ENCODE measurements around the gene MGME1. TPM values are rescaled to one million over a fixed set of nuclear protein-coding genes. Genes with fewer than 3 reads are reported as not detected.
"Not testable (repeated sequence)": the region's sequence is repeated elsewhere in the genome, so short reads cannot be mapped to it uniquely, and the experiment has no call there.

MGME1 gene
- total RNA-seq, 6 experiments from 2014 or later = 12.7 to 19.2 (median 17.9) TPM

DNA sequence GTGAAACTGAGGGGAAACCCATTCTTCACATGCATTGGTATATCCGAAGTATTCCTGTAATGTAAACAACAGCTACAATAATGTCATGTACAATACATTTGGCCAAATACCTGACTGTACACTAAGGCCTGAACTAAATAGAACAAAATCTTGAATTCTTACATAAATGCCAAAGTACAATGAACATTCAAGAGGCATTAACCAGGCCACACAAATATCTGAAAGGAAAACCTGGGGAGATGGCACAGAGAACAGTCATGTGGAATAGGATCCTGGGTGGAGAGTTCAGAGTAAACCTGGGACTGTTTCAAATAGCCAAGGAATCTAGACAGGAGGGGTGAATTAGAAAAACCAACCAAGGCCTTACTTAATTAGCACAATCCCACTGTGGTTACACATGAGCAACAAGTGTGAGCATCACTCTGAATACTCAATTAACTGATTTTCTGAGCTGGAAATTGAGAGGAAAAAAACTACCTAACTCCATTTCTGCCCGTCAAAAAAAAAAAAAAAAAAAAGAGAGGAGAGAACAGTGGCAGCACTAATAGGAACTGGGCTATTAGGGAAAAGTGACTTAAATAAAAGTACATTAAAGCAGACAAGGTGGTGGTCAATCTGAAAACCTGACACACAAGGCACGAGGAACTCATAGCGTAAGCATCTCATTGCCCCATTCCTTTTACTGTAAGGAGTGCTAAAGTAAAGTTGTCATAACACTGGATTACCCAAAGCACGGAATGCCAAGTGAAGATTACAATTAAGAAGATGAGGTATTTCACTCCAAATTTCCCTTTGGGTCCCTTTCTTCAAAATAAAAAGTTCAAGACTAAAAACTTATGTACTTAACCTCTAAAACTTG, 11.1 kb upstream of the MGME1 start:
- DNase-seq = no peak
- peaks cover 65% of the 10 kb centered on the region for H3K4me1 Mint-ChIP-seq (ENCODE audit: low read depth)
- peak overlapping the region; percentile 24 for H3K4me3 Mint-ChIP-seq
- H3K27me3 Mint-ChIP-seq (ENCODE audit: insufficient read depth) = no peaks in the 10 kb centered on the region; the same call in 1 of the 2 replicates
- TF ChIP-seq, protein P1, sequence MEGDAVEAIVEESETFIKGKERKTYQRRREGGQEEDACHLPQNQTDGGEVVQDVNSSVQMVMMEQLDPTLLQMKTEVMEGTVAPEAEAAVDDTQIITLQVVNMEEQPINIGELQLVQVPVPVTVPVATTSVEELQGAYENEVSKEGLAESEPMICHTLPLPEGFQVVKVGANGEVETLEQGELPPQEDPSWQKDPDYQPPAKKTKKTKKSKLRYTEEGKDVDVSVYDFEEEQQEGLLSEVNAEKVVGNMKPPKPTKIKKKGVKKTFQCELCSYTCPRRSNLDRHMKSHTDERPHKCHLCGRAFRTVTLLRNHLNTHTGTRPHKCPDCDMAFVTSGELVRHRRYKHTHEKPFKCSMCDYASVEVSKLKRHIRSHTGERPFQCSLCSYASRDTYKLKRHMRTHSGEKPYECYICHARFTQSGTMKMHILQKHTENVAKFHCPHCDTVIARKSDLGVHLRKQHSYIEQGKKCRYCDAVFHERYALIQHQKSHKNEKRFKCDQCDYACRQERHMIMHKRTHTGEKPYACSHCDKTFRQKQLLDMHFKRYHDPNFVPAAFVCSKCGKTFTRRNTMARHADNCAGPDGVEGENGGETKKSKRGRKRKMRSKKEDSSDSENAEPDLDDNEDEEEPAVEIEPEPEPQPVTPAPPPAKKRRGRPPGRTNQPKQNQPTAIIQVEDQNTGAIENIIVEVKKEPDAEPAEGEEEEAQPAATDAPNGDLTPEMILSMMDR (IDR thresholded peaks at IDR 0.05) = no peak
- H3K36me3 Mint-ChIP-seq (ENCODE audit: low read depth) = peaks cover 40% of the 10 kb centered on the region
- peak overlapping the region; percentile 88 for H3K27ac Mint-ChIP-seq
- no peaks in the 10 kb centered on the region for H3K9me3 Mint-ChIP-seq

DNA sequence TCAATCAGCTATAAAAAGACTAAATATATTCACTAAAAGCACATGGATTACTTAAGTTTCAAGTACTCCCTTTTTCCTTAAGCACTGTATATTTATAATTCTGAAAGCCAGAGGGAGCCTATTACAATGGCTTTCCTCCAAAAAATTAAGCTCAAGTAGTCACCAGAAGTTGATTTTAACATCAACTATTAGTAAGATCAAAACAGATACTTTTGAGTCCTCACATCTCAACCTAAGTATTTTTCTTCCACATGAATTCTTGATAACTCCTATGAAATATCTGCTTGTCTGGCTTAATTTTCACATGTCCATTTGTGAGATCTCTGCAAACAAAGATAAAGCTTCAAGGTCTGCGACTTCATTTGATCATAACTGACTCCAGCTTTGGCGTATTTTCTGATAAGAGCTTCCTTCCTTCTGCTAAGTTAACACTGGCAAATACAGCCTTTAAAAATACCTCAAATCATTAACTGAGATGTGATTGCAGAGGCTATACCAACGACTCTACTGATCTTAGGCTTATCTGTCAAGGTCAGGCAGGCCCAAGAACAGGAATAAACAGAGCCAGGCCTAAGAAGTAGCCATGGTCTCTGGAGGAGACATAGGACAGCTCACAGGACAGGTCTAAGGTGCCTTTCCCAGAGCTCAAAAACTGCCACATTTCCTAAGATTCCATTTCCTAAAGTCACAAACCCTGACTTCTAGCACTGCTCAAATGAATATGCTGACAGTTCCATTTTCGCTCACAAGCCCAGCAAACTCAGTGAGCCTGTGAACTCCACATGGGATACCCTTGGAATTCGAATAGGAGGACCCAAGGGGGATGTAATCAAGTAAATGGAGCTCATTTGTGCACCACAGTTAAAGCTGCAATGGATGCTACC, 10.2 kb upstream of the MGME1 start:
- H3K27ac Mint-ChIP-seq = peak overlapping the region; percentile 88
- peaks cover 40% of the 10 kb centered on the region for H3K36me3 Mint-ChIP-seq (ENCODE audit: low read depth)
- no peaks in the 10 kb centered on the region for H3K9me3 Mint-ChIP-seq
- TF ChIP-seq, protein P1 (IDR thresholded peaks at IDR 0.05) = peak; percentile 49
- H3K27me3 Mint-ChIP-seq (ENCODE audit: insufficient read depth) = peaks cover 4% of the 10 kb centered on the region; the same call in 1 of the 2 replicates
- H3K4me3 Mint-ChIP-seq = peak overlapping the region; percentile 76
- H3K4me1 Mint-ChIP-seq (ENCODE audit: low read depth) = peaks cover 74% of the 10 kb centered on the region
- DNase-seq = peak; percentile 32

- H3K9me3 Mint-ChIP-seq = no peaks in the 10 kb centered on the region
- H3K27ac Mint-ChIP-seq = peak overlapping the region; percentile 88
- TF ChIP-seq, protein P1 (IDR thresholded peaks at IDR 0.05) = no peak
- peaks cover 4% of the 10 kb centered on the region; the same call in 1 of the 2 replicates for H3K27me3 Mint-ChIP-seq (ENCODE audit: insufficient read depth)
- H3K4me3 Mint-ChIP-seq = peak overlapping the region; percentile 76
- DNase-seq = no peak
- H3K4me1 Mint-ChIP-seq (ENCODE audit: low read depth) = peaks cover 80% of the 10 kb centered on the region
- H3K36me3 Mint-ChIP-seq (ENCODE audit: low read depth) = peaks cover 37% of the 10 kb centered on the region
Measured at GRCh38 chr20:17959257-17959627, 9.6 kb upstream of the MGME1 start.

- peak overlapping the region; percentile 45; the same call in 1 of the 2 replicates for H3K4me3 Mint-ChIP-seq
- not testable (repeated sequence) for DNase-seq; H3K27me3 Mint-ChIP-seq (ENCODE audit: insufficient read depth); H3K9me3 Mint-ChIP-seq
- peaks cover 88% of the 10 kb centered on the region for H3K4me1 Mint-ChIP-seq (ENCODE audit: low read depth)
- H3K36me3 Mint-ChIP-seq (ENCODE audit: low read depth) = peaks cover 37% of the 10 kb centered on the region
- peak overlapping the region; percentile 88 for H3K27ac Mint-ChIP-seq
Measured at GRCh38 chr20:17960400-17960885, 8.4 kb upstream of the MGME1 start.

GRCh38 chr20:17960927-17961586, 7.8 kb upstream of the MGME1 start:
- peaks cover 89% of the 10 kb centered on the region for H3K4me1 Mint-ChIP-seq (ENCODE audit: low read depth)
- H3K27me3 Mint-ChIP-seq (ENCODE audit: insufficient read depth) = peaks cover 4% of the 10 kb centered on the region; the same call in 1 of the 2 replicates
- H3K9me3 Mint-ChIP-seq = no peaks in the 10 kb centered on the region
- peak overlapping the region; percentile 88 for H3K27ac Mint-ChIP-seq
- TF ChIP-seq, protein P1 (IDR thresholded peaks at IDR 0.05) = no peak
- DNase-seq = no peak
- peaks cover 36% of the 10 kb centered on the region for H3K36me3 Mint-ChIP-seq (ENCODE audit: low read depth)
- H3K4me3 Mint-ChIP-seq = peak overlapping the region; percentile 58

Measured in HFFc6 (cell line).